CD4-positive, alpha-beta memory T cell (primary cell): Measurements from ENCODE around the gene MYH7. TPM values are rescaled to one million over a fixed set of nuclear protein-coding genes. Genes with fewer than 3 reads are reported as not detected.
A peak's percentile ranks its signal among the peaks of the same experiment; 100 is the strongest.
"Not testable (repeated sequence)": the region's sequence is repeated elsewhere in the genome, so short reads cannot be mapped to it uniquely, and the experiment has no call there.

Experiments used
- CTCF ChIA-PET: fragments of 350-600 bp; sonication (Branson Sonifier 250); formaldehyde crosslinking; loops from one replicate; lab custom pipeline; 2021; ENCODE audit warnings: inconsistent platforms; ENCODE audit not compliant: partially characterized antibody; lab: Charles Lee
- POLR2A ChIA-PET: fragments of 350-600 bp; sonication (Branson Sonifier 250); formaldehyde crosslinking; loops from one replicate; lab custom pipeline; 2021; ENCODE audit not compliant: partially characterized antibody; lab: Charles Lee
- DNase-seq, 5 donors: peaks; one replicate each; pipeline versions ENCODE4 v3.0.0 to v3.0.0-alpha.2; 2020 to 2022; ENCODE audit warnings: mixed read lengths in 1 of 5
- H3K27ac ChIP-seq: one replicate; pipeline ENCODE4 v1.7.0; 2013; ENCODE audit warnings: low read depth, low read length
- H3K27me3 ChIP-seq: 2 replicates; pipeline ENCODE4 v1.7.0; 2013; ENCODE audit warnings: mild to moderate bottlenecking, low read length, moderate library complexity; ENCODE audit not compliant: insufficient read depth
- H3K36me3 ChIP-seq: 2 replicates; pipeline ENCODE4 v1.7.0; 2013; ENCODE audit warnings: mild to moderate bottlenecking, low read length, moderate library complexity; ENCODE audit not compliant: insufficient read depth
- H3K4me1 ChIP-seq: 2 replicates; pipeline ENCODE4 v1.7.0; 2013; ENCODE audit warnings: mild to moderate bottlenecking, low read length, moderate library complexity; ENCODE audit not compliant: insufficient read depth
- H3K4me3 ChIP-seq, 2 donors: one replicate each; pipeline ENCODE4 v1.7.0; 2013; ENCODE audit warnings: low read length in 2 of 2, mild to moderate bottlenecking in 1 of 2
- H3K9me3 ChIP-seq, 2 donors: one replicate each; pipeline ENCODE4 v1.7.0; 2013; ENCODE audit warnings: low read length in 2 of 2, control low read depth in 1 of 2; ENCODE audit not compliant: control insufficient read depth in 1 of 2
- H3K27ac Mint-ChIP-seq, 7 donors: one replicate each; pipeline ENCODE4 v1.8.0; 2020 to 2021; ENCODE audit warnings: mixed read lengths in 7 of 7, mild to moderate bottlenecking in 6 of 7, inconsistent platforms in 3 of 7, moderate library complexity in 3 of 7
- H3K27me3 Mint-ChIP-seq, 2 donors: one replicate each; pipeline ENCODE4 v1.8.0; 2020 to 2021; ENCODE audit warnings: mixed read lengths in 2 of 2
- H3K36me3 Mint-ChIP-seq, 2 donors: one replicate each; pipeline ENCODE4 v1.8.0; 2020 to 2021; ENCODE audit warnings: mixed read lengths in 2 of 2, inconsistent platforms in 1 of 2, mild to moderate bottlenecking in 1 of 2
- H3K4me1 Mint-ChIP-seq, 4 donors: one replicate each; pipeline ENCODE4 v1.8.0; 2020 to 2021; ENCODE audit warnings: mixed read lengths in 4 of 4, mild to moderate bottlenecking in 1 of 4
- H3K4me3 Mint-ChIP-seq, 8 donors: one replicate each; pipeline ENCODE4 v1.8.0; 2020 to 2021; ENCODE audit warnings: mixed read lengths in 8 of 8, mild to moderate bottlenecking in 7 of 8, moderate library complexity in 6 of 8, inconsistent platforms in 3 of 8
- H3K9me3 Mint-ChIP-seq, 8 donors: one replicate each; pipeline ENCODE4 v1.8.0; 2020 to 2021; ENCODE audit warnings: mixed read lengths in 8 of 8, mild to moderate bottlenecking in 5 of 8, inconsistent platforms in 3 of 8, moderate library complexity in 1 of 8
- intact Hi-C: fragments of 100-400 bp; cut with micrococcal nuclease; formaldehyde crosslinking; loops from one replicate; pipeline ENCODE4 v1.15.1; 2023
- polyA plus RNA-seq, 2 donors: library from polyadenylated mRNA; unstranded; fragments of 300-500 nt; fragmentation: Illumina TruSeq; gene quantifications; one replicate each; pipeline ENCODE4 v1.2.3, GENCODE V29; 2021
- total RNA-seq, 2 experiments: library from RNA; stranded (reverse); gene quantifications; one replicate each; pipeline ENCODE4 v1.2.3, GENCODE V29; 2021

The MYH7 gene
- total and polyA plus RNA-seq, 4 experiments from 2014 or later, result not detected

GRCh38 chr14:23388996-23389395, 46.5 kb downstream of the MYH7 start:
- Mint-ChIP-seq H3K27me3 (peaks cover 2 to 19% of the 10 kb centered on the region in 2 donors), H3K4me3 (no peak overlapping the region), H3K4me1 (no peaks in the 10 kb centered on the region), H3K36me3 (no peaks in the 10 kb centered on the region), H3K9me3 (no peaks in the 10 kb centered on the region), H3K27ac (peak overlapping the region in 1 of 7 donors; percentile 25)
- ChIA-PET POLR2A (no interaction called here), CTCF (interaction anchor here (0.6 to 1.3 kb wide), 2 partner anchors 9 to 295 kb away, joined by 3 to 8 read pairs; no protein-coding TSS in a partner anchor)
- Histone ChIP-seq H3K27ac (no peak overlapping the region), H3K4me1 (no peaks in the 10 kb centered on the region), H3K9me3 (no peaks in the 10 kb centered on the region), H3K4me3 (no peak overlapping the region), H3K27me3 (no peaks in the 10 kb centered on the region), H3K36me3 (no peaks in the 10 kb centered on the region)
- no peak for DNase-seq
- intact Hi-C loops, result no loop called here

GRCh38 chr14:23387916-23388882, 47.3 kb downstream of the MYH7 start:
- intact Hi-C loops, result no loop called here
- CTCF ChIA-PET, result interaction anchor here (0.6 to 1.3 kb wide), 3 partner anchors 9 to 294 kb away, joined by 3 to 8 read pairs (median 3); no protein-coding TSS in a partner anchor

GRCh38 chr14:23386999-23387398, 48.5 kb downstream of the MYH7 start:
- CTCF ChIA-PET, result interaction anchor here (0.9 kb wide), 1 partner anchor 122 kb away, joined by 3 read pairs; no protein-coding TSS in a partner anchor
- H3K4me3 ChIP-seq, result no peak overlapping the region
- no peak overlapping the region for H3K27ac ChIP-seq
- peaks cover 3 to 21% of the 10 kb centered on the region in 2 donors for H3K27me3 Mint-ChIP-seq
- H3K4me1 ChIP-seq, result no peaks in the 10 kb centered on the region
- DNase-seq, result no peak
- H3K4me3 Mint-ChIP-seq, result no peak overlapping the region
- no peaks in the 10 kb centered on the region for H3K4me1 Mint-ChIP-seq
- intact Hi-C loops, result no loop called here
- no peaks in the 10 kb centered on the region for H3K36me3 Mint-ChIP-seq
- H3K27me3 ChIP-seq, result no peaks in the 10 kb centered on the region
- POLR2A ChIA-PET, result no interaction called here
- no peaks in the 10 kb centered on the region for H3K9me3 ChIP-seq
- no peaks in the 10 kb centered on the region for H3K36me3 ChIP-seq
- H3K9me3 Mint-ChIP-seq, result no peaks in the 10 kb centered on the region
- no peak overlapping the region for H3K27ac Mint-ChIP-seq

More at GRCh38 chr14:23387916-23388882, 47.3 kb downstream of the MYH7 start:
- Mint-ChIP-seq H3K27me3 (peaks cover 2 to 19% of the 10 kb centered on the region in 2 donors), H3K36me3 (no peaks in the 10 kb centered on the region), H3K4me1 (no peaks in the 10 kb centered on the region), H3K4me3 (no peak overlapping the region), H3K27ac (no peak overlapping the region), H3K9me3 (no peaks in the 10 kb centered on the region)
- POLR2A ChIA-PET, result no interaction called here
- Histone ChIP-seq H3K27me3 (no peaks in the 10 kb centered on the region), H3K36me3 (no peaks in the 10 kb centered on the region), H3K4me1 (no peaks in the 10 kb centered on the region), H3K27ac (no peak overlapping the region), H3K9me3 (no peaks in the 10 kb centered on the region), H3K4me3 (no peak overlapping the region)
- no peak for DNase-seq

GRCh38 chr14:23386266-23386657, 49.2 kb downstream of the MYH7 start:
- CTCF ChIA-PET, H3K27me3 ChIP-seq, H3K4me1 Mint-ChIP-seq, H3K36me3 ChIP-seq, POLR2A ChIA-PET, DNase-seq, H3K9me3 ChIP-seq, H3K4me1 ChIP-seq, H3K36me3 Mint-ChIP-seq, H3K4me3 ChIP-seq, H3K27ac Mint-ChIP-seq, H3K27ac ChIP-seq, H3K9me3 Mint-ChIP-seq, H3K4me3 Mint-ChIP-seq, intact Hi-C loops: not testable (repeated sequence)
- H3K27me3 Mint-ChIP-seq, result peaks cover 3 to 21% of the 10 kb centered on the region in 2 donors

- H3K4me1 ChIP-seq, result no peaks in the 10 kb centered on the region
- POLR2A ChIA-PET, result no interaction called here
- H3K4me3 ChIP-seq, result no peak overlapping the region
- no peak overlapping the region for H3K27ac Mint-ChIP-seq
- no peaks in the 10 kb centered on the region for H3K4me1 Mint-ChIP-seq
- no peak overlapping the region for H3K27ac ChIP-seq
- no peaks in the 10 kb centered on the region for H3K36me3 Mint-ChIP-seq
- H3K27me3 Mint-ChIP-seq, result peaks cover 4 to 21% of the 10 kb centered on the region in 2 donors
- no peak overlapping the region for H3K4me3 Mint-ChIP-seq
- DNase-seq, result no peak
- intact Hi-C loops, result no loop called here
- H3K36me3 ChIP-seq, result no peaks in the 10 kb centered on the region
- CTCF ChIA-PET, result interaction anchor here (1.3 kb wide), 1 partner anchor 59 kb away, joined by 3 read pairs; no protein-coding TSS in a partner anchor
- H3K27me3 ChIP-seq, result no peaks in the 10 kb centered on the region
- H3K9me3 ChIP-seq, result no peaks in the 10 kb centered on the region
- no peaks in the 10 kb centered on the region for H3K9me3 Mint-ChIP-seq
These were observed 49.7 kb downstream of the MYH7 start for GRCh38 chr14:23385642-23386265.

- no peaks in the 10 kb centered on the region for H3K9me3 ChIP-seq
- Mint-ChIP-seq H3K4me1 (no peaks in the 10 kb centered on the region), H3K27ac (no peak overlapping the region), H3K27me3 (peaks cover 5 to 21% of the 10 kb centered on the region in 2 donors), H3K4me3 (no peak overlapping the region), H3K9me3 (no peaks in the 10 kb centered on the region), H3K36me3 (no peaks in the 10 kb centered on the region)
- no peaks in the 10 kb centered on the region for H3K27me3 ChIP-seq
- no peaks in the 10 kb centered on the region for H3K36me3 ChIP-seq
- CTCF ChIA-PET, result interaction anchor here (1.3 to 4.2 kb wide), 2 partner anchors 59 to 122 kb away, joined by 3 to 20 read pairs; no protein-coding TSS in a partner anchor
- POLR2A ChIA-PET, result no interaction called here
- no peak for DNase-seq
- intact Hi-C loops, result no loop called here
- H3K4me1 ChIP-seq, result no peaks in the 10 kb centered on the region
- no peak overlapping the region for H3K4me3 ChIP-seq
- H3K27ac ChIP-seq, result no peak overlapping the region
These were observed 50.2 kb downstream of the MYH7 start for GRCh38 chr14:23385244-23385641.
